OCI-LY3 (cell line): ENCODE data around the gene SFI1.

ENCODE experiments used
- CTCF ChIP-seq: fragments of 200-600, 300-600 bp; sonication (generic); IDR thresholded peaks from 2 replicates; pipeline ENCODE4 v1.5.1; 2014; ENCODE audit warnings: antibody characterized with exemption, low read length, low read depth
- EZH2phosphoT487 ChIP-seq: fragments of 200-600 bp; shearing (Covaris generic); IDR thresholded peaks from 2 replicates; pipeline ENCODE4 v1.6.1; 2018; ENCODE audit warnings: antibody characterized with exemption, mixed run types, low read depth

GRCh38 chr22:31652911-31653684 lies 156.8 kb downstream of the SFI1 start:
- TF ChIP-seq CTCF (no peak), EZH2phosphoT487 (no peak)
